Prostate gland (tissue), 2 donors: ENCODE data around the gene GTPBP3.

Experiments
- POLR2A ChIP-seq: fragments of 450-650 bp; IDR thresholded peaks from one replicate; pipeline ENCODE4 v1.6.1; 2016; ENCODE audit warnings: antibody characterized with exemption, mild to moderate bottlenecking
- POLR2AphosphoS5 ChIP-seq: sonication (generic); formaldehyde crosslinking; IDR thresholded peaks from one replicate; pipeline ENCODE4 v1.6.1; 2017; ENCODE audit warnings: antibody characterized with exemption
- TF ChIP-seq, protein P1 (sequence below), 4 experiments: fragments of 200-600 bp in 2 of 4; fragments of 450-650 bp in 2 of 4; sonication (generic) in 2 of 4; IDR thresholded peaks; 1 replicate in 3 of 4; 2 replicates in 1 of 4; pipeline ENCODE4 v1.5.1; 2016 to 2019; ENCODE audit warnings: antibody characterized with exemption in 4 of 4, mild to moderate bottlenecking in 2 of 4, moderate library complexity in 2 of 4

DNA sequence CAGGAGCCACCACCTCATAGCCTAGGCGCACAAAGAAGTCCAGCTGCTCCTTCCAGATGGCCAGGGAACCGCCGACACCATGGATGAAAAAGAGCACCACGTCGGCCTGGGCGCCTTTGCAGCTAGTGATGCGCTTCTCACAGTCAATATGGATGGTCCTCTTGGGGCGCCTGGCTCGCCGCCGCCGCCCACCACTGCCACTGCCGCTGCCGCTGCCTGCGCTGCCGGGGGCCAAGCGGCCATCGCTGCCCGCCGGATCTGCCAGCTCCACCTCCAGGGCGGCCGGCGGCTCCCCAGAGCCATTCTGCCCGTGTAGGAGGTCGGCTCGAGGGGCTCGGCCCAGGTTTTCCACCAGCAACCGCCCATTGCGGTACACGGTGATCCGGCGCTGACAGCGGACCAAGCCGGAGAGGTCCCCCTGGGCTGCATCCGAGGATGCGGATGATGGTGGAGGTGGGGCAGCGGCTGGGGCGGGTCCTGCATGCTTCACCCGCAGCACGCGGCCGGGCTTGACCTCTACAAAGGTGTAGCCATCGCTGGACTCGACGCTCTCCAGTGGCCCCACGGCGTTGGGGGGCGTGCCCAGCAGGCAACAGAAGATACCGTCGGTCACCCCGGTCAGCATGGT is 36.2 kb upstream of the GTPBP3 start:
- TF ChIP-seq, protein P1, sequence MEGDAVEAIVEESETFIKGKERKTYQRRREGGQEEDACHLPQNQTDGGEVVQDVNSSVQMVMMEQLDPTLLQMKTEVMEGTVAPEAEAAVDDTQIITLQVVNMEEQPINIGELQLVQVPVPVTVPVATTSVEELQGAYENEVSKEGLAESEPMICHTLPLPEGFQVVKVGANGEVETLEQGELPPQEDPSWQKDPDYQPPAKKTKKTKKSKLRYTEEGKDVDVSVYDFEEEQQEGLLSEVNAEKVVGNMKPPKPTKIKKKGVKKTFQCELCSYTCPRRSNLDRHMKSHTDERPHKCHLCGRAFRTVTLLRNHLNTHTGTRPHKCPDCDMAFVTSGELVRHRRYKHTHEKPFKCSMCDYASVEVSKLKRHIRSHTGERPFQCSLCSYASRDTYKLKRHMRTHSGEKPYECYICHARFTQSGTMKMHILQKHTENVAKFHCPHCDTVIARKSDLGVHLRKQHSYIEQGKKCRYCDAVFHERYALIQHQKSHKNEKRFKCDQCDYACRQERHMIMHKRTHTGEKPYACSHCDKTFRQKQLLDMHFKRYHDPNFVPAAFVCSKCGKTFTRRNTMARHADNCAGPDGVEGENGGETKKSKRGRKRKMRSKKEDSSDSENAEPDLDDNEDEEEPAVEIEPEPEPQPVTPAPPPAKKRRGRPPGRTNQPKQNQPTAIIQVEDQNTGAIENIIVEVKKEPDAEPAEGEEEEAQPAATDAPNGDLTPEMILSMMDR (IDR thresholded peaks at IDR 0.05) = no peak
- TF ChIP-seq POLR2A (no peak), POLR2AphosphoS5 (no peak)
